ENCODE measurements around the gene CDH2. TPM values are rescaled to one million over a fixed set of nuclear protein-coding genes. Genes with fewer than 3 reads are reported as not detected.

Gene CDH2
- polyA plus RNA-seq, 1 donor from 2014 or later = 199 TPM

DNA sequence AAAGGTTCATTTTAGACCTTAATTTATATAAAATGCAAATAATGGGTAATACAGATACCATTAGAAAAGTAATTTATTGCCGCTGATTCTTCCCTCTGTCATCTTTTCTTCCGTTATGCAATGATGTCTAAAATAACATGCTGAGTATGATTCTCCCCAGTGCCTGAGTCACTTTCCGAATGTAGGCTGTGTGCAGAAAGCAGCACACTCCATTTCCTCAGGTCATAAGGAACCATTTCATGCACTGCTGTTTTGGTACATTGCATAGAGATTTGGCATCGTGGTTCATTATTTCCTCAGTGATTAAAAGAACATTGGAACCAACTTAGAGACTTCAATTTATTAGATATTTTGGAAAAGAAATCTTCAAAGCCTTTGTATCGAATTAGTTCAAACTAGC, 173.5 kb downstream of the CDH2 start:
- Histone ChIP-seq H3K9ac (ENCODE audit: low read length) (no peak overlapping the region), H3K27ac (ENCODE audit: low read length) (no peak overlapping the region), H3K4me2 (ENCODE audit: low read length) (no peak overlapping the region), H4K20me1 (ENCODE audit: insufficient read depth) (no peaks in the 10 kb centered on the region), H2AFZ (ENCODE audit: low read depth, low read length) (no peak overlapping the region), H3K36me3 (ENCODE audit: insufficient read depth, low read length) (peaks cover 21% of the 10 kb centered on the region), H3K27me3 (ENCODE audit: insufficient read depth, low read depth, low read length) (no peaks in the 10 kb centered on the region), H3K79me2 (replicated peaks; ENCODE audit: insufficient read depth, low read length) (peaks cover 4% of the 10 kb centered on the region), H3K9me2 (ENCODE audit: insufficient read depth, low read length) (no peaks in the 10 kb centered on the region), H3K4me3 (ENCODE audit: low read length) (no peak overlapping the region), H3F3A (ENCODE audit: insufficient read depth, low read length, poor library complexity, severe bottlenecking) (peaks cover 4% of the 10 kb centered on the region), H3K9me3 (ENCODE audit: low read length) (no peaks in the 10 kb centered on the region)
- TF ChIP-seq EZH2 (IDR thresholded peaks at IDR 0.05; ENCODE audit: borderline replicate concordance, insufficient read depth, low read length, poor library complexity, severe bottlenecking) = no peak
- TF ChIP-seq, protein P1, sequence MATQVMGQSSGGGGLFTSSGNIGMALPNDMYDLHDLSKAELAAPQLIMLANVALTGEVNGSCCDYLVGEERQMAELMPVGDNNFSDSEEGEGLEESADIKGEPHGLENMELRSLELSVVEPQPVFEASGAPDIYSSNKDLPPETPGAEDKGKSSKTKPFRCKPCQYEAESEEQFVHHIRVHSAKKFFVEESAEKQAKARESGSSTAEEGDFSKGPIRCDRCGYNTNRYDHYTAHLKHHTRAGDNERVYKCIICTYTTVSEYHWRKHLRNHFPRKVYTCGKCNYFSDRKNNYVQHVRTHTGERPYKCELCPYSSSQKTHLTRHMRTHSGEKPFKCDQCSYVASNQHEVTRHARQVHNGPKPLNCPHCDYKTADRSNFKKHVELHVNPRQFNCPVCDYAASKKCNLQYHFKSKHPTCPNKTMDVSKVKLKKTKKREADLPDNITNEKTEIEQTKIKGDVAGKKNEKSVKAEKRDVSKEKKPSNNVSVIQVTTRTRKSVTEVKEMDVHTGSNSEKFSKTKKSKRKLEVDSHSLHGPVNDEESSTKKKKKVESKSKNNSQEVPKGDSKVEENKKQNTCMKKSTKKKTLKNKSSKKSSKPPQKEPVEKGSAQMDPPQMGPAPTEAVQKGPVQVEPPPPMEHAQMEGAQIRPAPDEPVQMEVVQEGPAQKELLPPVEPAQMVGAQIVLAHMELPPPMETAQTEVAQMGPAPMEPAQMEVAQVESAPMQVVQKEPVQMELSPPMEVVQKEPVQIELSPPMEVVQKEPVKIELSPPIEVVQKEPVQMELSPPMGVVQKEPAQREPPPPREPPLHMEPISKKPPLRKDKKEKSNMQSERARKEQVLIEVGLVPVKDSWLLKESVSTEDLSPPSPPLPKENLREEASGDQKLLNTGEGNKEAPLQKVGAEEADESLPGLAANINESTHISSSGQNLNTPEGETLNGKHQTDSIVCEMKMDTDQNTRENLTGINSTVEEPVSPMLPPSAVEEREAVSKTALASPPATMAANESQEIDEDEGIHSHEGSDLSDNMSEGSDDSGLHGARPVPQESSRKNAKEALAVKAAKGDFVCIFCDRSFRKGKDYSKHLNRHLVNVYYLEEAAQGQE (IDR thresholded peaks at IDR 0.05; ENCODE audit: borderline replicate concordance) = no peak
- no peak for TF ChIP-seq TAF1 (IDR thresholded peaks at IDR 0.05; ENCODE audit: low read depth)
- no peak for TF ChIP-seq EP300 (conservative IDR thresholded peaks at IDR 0.05; ENCODE audit: poor library complexity, severe bottlenecking)
- TF ChIP-seq SMC3 (conservative IDR thresholded peaks at IDR 0.05; ENCODE audit: poor library complexity) = no peak
- no peak for TF ChIP-seq MXI1 (conservative IDR thresholded peaks at IDR 0.05; ENCODE audit: poor library complexity, severe bottlenecking)
- no peak for TF ChIP-seq POLR2AphosphoS5 (IDR thresholded peaks at IDR 0.05)
- no peak for TF ChIP-seq RAD21 (conservative IDR thresholded peaks at IDR 0.05)
- TF ChIP-seq, protein P2, sequence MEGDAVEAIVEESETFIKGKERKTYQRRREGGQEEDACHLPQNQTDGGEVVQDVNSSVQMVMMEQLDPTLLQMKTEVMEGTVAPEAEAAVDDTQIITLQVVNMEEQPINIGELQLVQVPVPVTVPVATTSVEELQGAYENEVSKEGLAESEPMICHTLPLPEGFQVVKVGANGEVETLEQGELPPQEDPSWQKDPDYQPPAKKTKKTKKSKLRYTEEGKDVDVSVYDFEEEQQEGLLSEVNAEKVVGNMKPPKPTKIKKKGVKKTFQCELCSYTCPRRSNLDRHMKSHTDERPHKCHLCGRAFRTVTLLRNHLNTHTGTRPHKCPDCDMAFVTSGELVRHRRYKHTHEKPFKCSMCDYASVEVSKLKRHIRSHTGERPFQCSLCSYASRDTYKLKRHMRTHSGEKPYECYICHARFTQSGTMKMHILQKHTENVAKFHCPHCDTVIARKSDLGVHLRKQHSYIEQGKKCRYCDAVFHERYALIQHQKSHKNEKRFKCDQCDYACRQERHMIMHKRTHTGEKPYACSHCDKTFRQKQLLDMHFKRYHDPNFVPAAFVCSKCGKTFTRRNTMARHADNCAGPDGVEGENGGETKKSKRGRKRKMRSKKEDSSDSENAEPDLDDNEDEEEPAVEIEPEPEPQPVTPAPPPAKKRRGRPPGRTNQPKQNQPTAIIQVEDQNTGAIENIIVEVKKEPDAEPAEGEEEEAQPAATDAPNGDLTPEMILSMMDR (IDR thresholded peaks at IDR 0.05; ENCODE audit: poor library complexity, severe bottlenecking) = no peak

DNA sequence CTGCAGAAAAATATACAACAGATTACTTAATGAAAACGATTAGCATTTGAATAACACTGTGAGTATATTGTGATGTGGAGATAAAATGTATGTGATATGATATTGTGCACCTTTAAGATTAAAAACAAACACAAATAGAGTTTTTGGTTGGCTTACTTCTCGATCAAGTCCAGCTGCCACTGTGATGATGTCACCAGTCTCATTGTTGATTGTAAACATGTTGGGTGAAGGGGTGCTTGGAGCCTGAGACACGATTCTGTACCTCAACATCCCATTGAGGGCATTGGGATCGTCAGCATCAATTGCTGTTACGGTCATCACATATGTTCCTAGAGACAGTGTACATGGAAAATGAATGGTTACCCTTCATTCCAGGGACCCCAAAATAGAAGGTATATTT, 174.1 kb downstream of the CDH2 start:
- H3K27me3 ChIP-seq (ENCODE audit: insufficient read depth, low read depth, low read length) = no peaks in the 10 kb centered on the region
- H3K79me2 ChIP-seq (replicated peaks; ENCODE audit: insufficient read depth, low read length) = peaks cover 7% of the 10 kb centered on the region
- peaks cover 26% of the 10 kb centered on the region for H3K36me3 ChIP-seq (ENCODE audit: insufficient read depth, low read length)
- peaks cover under 1% of the 10 kb centered on the region for H3F3A ChIP-seq (ENCODE audit: insufficient read depth, low read length, poor library complexity, severe bottlenecking)
- H3K9me3 ChIP-seq (ENCODE audit: low read length) = no peaks in the 10 kb centered on the region
- H3K27ac ChIP-seq (ENCODE audit: low read length) = no peak overlapping the region
- H3K9ac ChIP-seq (ENCODE audit: low read length) = no peak overlapping the region
- H3K4me3 ChIP-seq (ENCODE audit: low read length) = no peak overlapping the region
- no peaks in the 10 kb centered on the region for H3K9me2 ChIP-seq (ENCODE audit: insufficient read depth, low read length)
- no peak overlapping the region for H2AFZ ChIP-seq (ENCODE audit: low read depth, low read length)
- H3K4me2 ChIP-seq (ENCODE audit: low read length) = no peak overlapping the region
- TF ChIP-seq SMC3 (conservative IDR thresholded peaks at IDR 0.05; ENCODE audit: poor library complexity) (no peak), RAD21 (conservative IDR thresholded peaks at IDR 0.05) (no peak), EP300 (conservative IDR thresholded peaks at IDR 0.05; ENCODE audit: poor library complexity, severe bottlenecking) (no peak), EZH2 (IDR thresholded peaks at IDR 0.05; ENCODE audit: borderline replicate concordance, insufficient read depth, low read length, poor library complexity, severe bottlenecking) (no peak), TAF1 (IDR thresholded peaks at IDR 0.05; ENCODE audit: low read depth) (no peak), MXI1 (conservative IDR thresholded peaks at IDR 0.05; ENCODE audit: poor library complexity, severe bottlenecking) (no peak), POLR2AphosphoS5 (IDR thresholded peaks at IDR 0.05) (no peak)
- TF ChIP-seq, protein P1 (IDR thresholded peaks at IDR 0.05; ENCODE audit: borderline replicate concordance) = no peak
- H4K20me1 ChIP-seq (ENCODE audit: insufficient read depth) = no peaks in the 10 kb centered on the region
